HUES48 (cell line): ENCODE data around the gene RPL14.

Source experiments
- H3K27ac ChIP-seq: one replicate; pipeline ENCODE4 v1.7.0; 2013; ENCODE audit warnings: low read depth, low read length, inconsistent platforms
- H3K27me3 ChIP-seq: 2 replicates; pipeline ENCODE4 v1.6.1; 2013; ENCODE audit warnings: mild to moderate bottlenecking, low read length; ENCODE audit not compliant: control insufficient read depth, insufficient read depth
- H3K36me3 ChIP-seq: 2 replicates; pipeline ENCODE4 v1.6.1; 2013; ENCODE audit warnings: low read length; ENCODE audit not compliant: control insufficient read depth, insufficient read depth
- H3K4me1 ChIP-seq: 2 replicates; pipeline ENCODE4 v1.6.1; 2013; ENCODE audit warnings: mild to moderate bottlenecking, low read length; ENCODE audit not compliant: control insufficient read depth, insufficient read depth
- H3K4me3 ChIP-seq: 2 replicates; pipeline ENCODE4 v1.5.1; 2013; ENCODE audit warnings: mild to moderate bottlenecking, low read depth, low read length
- H3K9ac ChIP-seq: 2 replicates; pipeline ENCODE4 v1.6.1; 2013; ENCODE audit warnings: mild to moderate bottlenecking, low read depth, low read length, moderate library complexity
- H3K9me3 ChIP-seq: 2 replicates; pipeline ENCODE4 v1.6.1; 2013; ENCODE audit warnings: low read length; ENCODE audit not compliant: control insufficient read depth, insufficient read depth

RPL14 gene

DNA sequence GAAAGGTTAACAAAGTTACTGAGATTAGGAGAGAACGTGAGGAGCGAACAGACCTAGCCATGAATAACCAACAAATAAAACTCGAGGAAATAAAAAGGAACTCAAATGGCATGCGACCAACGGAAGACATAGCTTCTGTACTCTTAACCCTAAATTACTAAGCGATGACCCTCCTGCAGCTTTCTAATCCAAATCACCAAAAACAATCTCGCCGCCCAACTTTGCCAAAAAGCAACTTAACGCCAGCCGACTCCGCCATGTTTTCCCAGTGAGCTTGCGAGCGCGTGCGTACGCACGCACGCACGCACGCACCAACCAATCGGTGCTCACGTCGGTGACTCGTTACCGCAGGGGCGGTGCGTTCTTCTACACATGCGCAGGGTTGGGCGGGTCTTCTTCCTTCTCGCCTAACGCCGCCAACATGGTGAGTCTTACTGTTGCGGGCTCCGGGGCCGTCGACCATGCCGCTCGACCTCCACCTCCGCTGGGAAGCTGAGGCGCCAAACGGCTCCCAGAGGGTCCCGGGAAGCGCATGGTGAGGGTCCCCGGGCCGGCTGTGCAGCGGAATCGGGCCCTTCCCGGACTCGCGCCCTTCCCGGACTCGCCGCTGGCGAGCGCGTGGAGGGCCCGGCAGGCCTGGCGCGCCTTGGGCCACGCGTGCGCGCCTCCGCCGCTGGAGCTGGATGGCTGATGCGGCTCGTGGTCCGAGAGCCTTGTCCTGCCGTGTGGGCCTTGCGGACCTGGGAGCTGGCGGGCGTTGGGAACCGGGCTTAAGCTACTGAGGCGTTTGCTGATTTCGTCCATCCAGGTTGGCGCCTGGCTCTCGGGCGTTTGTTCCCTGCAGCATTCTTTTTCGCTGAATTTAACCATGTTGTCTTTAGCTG, at the start of gene RPL14:
Gene RPL14 (plus strand): TSS at position 400 of the 884 bp plus-strand sequence. CDS start 133 bp downstream, at position 533.
- Histone ChIP-seq H3K27me3 (no peaks in the 10 kb centered on the region), H3K4me1 (peaks cover 11% of the 10 kb centered on the region; the same call in 1 of the 2 replicates), H3K36me3 (peaks cover 44% of the 10 kb centered on the region), H3K4me3 (peak within 1 kb of the TSS; percentile 87), H3K27ac (peak within 1 kb of the TSS; percentile 87), H3K9me3 (no peaks in the 10 kb centered on the region), H3K9ac (peak within 1 kb of the TSS; percentile 95)

DNA sequence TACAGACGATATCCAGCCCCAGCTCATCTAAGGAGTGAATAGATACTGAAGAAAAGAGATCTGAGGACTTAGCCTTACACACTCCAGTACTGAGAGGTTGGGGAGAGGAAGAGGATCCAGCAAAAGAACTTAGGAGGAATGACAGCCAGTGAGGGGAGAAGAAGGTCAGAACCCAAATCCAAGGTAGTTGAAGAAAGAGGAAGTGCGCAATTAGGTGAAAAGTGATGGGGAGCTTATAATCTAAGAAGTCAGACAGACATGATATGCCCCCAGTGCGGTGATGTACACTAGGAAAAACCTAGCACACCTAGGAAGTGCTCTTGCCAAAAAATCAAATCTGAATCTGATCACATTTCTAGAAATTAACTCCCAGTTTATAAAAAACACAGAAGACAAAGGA, 49.5 kb upstream of the RPL14 start:
- H3K4me1 ChIP-seq, result no peaks in the 10 kb centered on the region
- H3K4me3 ChIP-seq, result no peak overlapping the region
- H3K9ac ChIP-seq, result no peak overlapping the region
- no peaks in the 10 kb centered on the region for H3K27me3 ChIP-seq
- H3K36me3 ChIP-seq, result no peaks in the 10 kb centered on the region
- no peaks in the 10 kb centered on the region for H3K9me3 ChIP-seq
- no peak overlapping the region for H3K27ac ChIP-seq

DNA sequence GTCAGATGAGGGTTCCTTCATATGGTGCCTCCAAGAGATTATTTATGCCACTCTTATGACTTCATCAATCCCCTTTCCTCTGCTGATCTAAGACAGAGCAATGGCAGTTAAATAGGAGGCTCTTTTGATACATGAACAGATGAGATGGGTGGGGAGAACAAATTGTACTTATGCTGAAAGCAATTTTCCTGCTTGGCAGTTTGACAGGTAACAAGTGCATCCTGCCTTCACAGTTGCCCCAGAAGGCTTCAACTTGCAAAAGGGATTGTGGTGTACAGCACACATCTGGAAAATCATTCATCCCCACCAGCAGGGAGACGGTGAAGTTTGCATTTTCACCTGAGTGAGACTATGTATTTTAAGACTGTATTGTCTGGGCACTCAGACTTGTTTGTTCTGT, 42.9 kb upstream of the RPL14 start:
- no peak overlapping the region for H3K4me3 ChIP-seq
- H3K9me3 ChIP-seq, result no peaks in the 10 kb centered on the region

DNA sequence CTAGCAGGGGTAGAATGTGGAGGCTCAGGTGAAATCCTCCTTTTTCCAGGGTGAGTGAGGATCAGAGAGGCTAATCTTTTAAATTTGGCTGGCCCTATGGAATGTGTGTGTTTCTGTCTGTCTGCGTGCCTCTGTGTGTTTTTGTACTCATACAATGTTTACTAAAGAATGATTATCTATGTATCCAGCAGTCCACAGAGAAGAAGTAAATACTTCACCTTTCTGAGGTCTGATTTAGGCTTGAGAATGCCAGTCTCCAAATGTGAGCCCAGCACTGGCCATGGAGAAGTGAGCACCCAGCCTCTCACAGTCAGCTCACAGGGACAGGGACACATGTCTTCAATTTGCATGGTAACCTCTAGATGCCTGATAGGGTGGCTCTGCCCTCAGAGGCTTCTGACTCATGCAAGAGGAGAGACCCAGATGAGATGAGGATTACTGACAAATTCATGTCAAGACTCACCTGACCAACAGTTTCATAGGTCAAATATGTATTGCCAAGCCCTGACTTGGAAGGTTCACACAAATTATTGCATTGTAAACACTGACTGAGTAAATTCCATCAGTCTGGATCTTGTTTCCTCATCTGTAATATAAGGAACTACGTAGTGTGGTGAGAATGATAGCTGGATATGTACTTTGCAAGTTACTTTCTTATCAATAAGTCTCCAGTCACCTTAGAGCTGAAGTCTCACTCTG, 39.1 kb upstream of the RPL14 start:
- Histone ChIP-seq H3K4me1 (no peaks in the 10 kb centered on the region), H3K4me3 (no peak overlapping the region), H3K27me3 (no peaks in the 10 kb centered on the region), H3K9me3 (no peaks in the 10 kb centered on the region), H3K27ac (no peak overlapping the region), H3K9ac (no peak overlapping the region), H3K36me3 (no peaks in the 10 kb centered on the region)

More for the DNA sequence above, 42.9 kb upstream of the RPL14 start:
- Histone ChIP-seq H3K36me3 (no peaks in the 10 kb centered on the region), H3K27ac (no peak overlapping the region), H3K27me3 (no peaks in the 10 kb centered on the region), H3K9ac (no peak overlapping the region), H3K4me1 (no peaks in the 10 kb centered on the region)

DNA sequence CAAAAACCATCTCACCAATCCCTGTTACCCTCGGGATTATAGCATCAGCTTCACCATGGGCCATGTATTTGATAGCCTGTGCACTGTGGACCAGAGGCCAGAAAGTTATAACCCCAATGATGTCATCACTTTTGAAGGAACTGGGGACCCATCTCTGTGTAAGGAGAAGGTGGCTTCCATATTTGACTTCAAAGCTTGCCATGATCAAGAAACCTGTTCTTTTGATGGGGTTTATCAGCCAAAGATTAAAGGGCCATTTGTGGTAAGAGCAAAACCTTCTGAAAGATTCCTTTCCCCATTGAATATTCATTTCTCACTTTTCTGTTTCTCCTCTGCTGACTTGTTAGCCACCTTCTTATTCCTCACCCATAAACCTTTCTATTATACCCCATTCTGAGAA, 34.3 kb upstream of the RPL14 start:
- Histone ChIP-seq H3K9me3 (no peaks in the 10 kb centered on the region), H3K36me3 (no peaks in the 10 kb centered on the region), H3K4me3 (no peak overlapping the region), H3K4me1 (0 out of 2 replicates have a peak, but pooled peaks cover 3% of the 10 kb centered on the region), H3K27me3 (no peaks in the 10 kb centered on the region), H3K9ac (no peak overlapping the region), H3K27ac (no peak overlapping the region)

DNA sequence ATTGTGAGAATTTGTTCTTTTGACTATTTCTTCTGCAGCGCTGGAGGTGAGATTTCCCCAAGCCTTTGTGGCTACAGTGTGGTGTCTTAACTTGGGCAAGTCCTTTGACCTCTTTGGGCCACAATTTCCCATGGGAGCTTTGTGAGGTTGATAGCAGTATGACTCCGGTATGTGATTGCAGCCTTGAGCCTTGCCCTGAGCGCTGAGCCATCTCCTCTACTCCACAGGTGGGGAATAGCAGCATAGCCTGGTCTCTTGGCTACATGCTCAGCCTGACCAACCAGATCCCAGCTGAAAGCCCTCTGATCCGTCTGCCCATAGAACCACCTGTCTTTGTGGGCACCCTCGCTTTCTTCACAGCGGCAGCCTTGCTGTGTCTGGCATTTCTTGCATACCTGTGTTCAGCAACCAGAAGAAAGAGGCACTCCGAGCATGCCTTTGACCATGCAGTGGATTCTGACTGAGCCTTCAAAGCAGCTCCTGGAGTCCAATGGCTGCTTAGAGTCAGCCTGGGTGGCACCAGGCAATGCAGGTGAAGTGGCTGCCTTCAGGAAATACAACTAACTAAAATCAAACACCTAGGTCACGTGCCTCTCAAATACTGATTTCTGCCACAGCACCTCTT, 30.0 kb upstream of the RPL14 start:
- Histone ChIP-seq H3K27me3 (no peaks in the 10 kb centered on the region), H3K9ac (no peak overlapping the region), H3K27ac (no peak overlapping the region), H3K4me1 (peaks cover 11% of the 10 kb centered on the region), H3K4me3 (no peak overlapping the region), H3K36me3 (no peaks in the 10 kb centered on the region), H3K9me3 (no peaks in the 10 kb centered on the region)

DNA sequence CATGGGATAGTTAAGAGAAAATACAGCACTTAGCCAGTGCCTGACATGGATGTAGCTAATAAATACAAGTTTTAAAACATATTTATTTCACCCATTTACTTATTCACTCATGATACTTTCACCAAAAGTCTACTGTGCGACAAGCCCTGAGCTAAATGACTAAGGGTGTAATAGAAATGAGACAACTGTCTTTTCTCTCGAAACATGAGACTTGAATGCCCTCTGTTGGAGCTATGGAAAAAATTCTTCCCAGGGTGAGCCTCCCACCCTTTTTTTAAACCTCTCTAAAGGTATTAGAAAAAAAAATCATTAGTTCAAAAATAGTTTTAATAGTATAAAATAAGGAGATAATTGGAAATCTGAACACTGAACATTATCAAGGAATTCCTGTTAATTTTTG, 24.3 kb upstream of the RPL14 start:
- H3K9ac ChIP-seq, result no peak overlapping the region
- H3K4me3 ChIP-seq, result no peak overlapping the region
- H3K27ac ChIP-seq, result no peak overlapping the region
- H3K36me3 ChIP-seq, result no peaks in the 10 kb centered on the region
- peaks cover 8% of the 10 kb centered on the region for H3K4me1 ChIP-seq
- H3K27me3 ChIP-seq, result no peaks in the 10 kb centered on the region
- H3K9me3 ChIP-seq, result no peaks in the 10 kb centered on the region

DNA sequence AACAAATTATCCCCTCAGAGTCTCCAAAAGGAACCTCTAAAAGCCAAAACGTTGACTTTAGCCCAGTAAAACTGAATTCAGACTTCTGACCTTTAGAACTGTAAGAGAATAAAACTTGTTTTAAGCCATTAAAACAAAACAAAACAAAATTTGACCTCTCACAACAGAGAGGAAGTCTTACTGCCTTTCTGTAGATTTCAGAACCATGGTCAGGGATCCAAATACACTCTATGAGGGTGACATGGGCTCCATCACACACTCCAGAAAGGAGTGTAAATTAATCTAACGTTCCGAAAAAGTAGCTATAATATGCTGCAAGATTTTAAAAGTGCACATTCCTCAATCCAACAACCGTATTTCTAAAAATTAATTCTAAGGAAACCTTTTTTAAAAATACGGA, 19.2 kb upstream of the RPL14 start:
- no peak overlapping the region for H3K4me3 ChIP-seq
- H3K27me3 ChIP-seq, result no peaks in the 10 kb centered on the region
- H3K36me3 ChIP-seq, result no peaks in the 10 kb centered on the region
- H3K9me3 ChIP-seq, result no peaks in the 10 kb centered on the region
- no peaks in the 10 kb centered on the region for H3K4me1 ChIP-seq
- no peak overlapping the region for H3K9ac ChIP-seq
- H3K27ac ChIP-seq, result no peak overlapping the region

DNA sequence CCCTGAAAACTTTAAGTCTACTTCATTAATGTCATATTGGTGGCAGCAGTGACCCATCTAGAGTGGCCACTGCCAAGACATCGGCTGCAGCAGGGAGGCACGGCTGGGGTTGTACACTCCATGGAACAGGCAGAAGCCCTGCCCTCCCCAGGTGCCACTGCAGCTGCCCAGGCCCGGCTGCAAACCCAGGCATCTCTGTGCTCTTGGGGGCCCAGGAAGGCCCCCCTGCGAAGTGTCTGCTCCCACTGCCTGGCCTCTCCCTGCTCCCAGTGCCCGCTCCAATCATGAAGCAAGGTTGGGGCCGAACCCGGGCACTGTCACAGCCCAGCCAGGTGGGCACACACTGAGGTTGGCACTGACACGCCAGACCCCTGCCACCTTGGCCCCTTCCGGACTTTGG, 12.1 kb upstream of the RPL14 start:
- no peaks in the 10 kb centered on the region for H3K9me3 ChIP-seq
- no peaks in the 10 kb centered on the region for H3K36me3 ChIP-seq
- H3K4me3 ChIP-seq, result no peak overlapping the region
- no peak overlapping the region for H3K9ac ChIP-seq
- no peak overlapping the region for H3K27ac ChIP-seq
- H3K27me3 ChIP-seq, result no peaks in the 10 kb centered on the region
- no peaks in the 10 kb centered on the region for H3K4me1 ChIP-seq

DNA sequence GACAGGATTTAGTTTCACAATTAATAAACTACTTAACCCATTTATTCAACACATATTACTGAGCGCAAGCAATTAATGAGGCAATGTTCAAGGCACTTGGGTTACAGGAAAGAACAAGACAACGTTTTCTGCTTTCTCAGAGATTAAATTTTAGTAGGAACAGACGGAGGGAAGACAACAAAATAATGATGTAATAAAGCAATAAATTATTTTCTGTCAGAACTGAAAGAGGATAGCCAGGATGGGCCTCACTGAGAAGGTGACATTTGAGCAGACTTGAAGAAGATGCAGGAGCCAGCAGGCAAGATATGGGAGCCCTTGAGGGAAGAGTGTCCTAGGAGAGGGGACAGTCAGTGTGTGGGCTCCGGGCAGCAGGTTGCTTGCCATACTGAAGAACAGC, 11.3 kb upstream of the RPL14 start:
- Histone ChIP-seq H3K4me3 (no peak overlapping the region), H3K4me1 (no peaks in the 10 kb centered on the region), H3K9me3 (no peaks in the 10 kb centered on the region), H3K27ac (no peak overlapping the region), H3K36me3 (no peaks in the 10 kb centered on the region), H3K9ac (no peak overlapping the region), H3K27me3 (no peaks in the 10 kb centered on the region)

DNA sequence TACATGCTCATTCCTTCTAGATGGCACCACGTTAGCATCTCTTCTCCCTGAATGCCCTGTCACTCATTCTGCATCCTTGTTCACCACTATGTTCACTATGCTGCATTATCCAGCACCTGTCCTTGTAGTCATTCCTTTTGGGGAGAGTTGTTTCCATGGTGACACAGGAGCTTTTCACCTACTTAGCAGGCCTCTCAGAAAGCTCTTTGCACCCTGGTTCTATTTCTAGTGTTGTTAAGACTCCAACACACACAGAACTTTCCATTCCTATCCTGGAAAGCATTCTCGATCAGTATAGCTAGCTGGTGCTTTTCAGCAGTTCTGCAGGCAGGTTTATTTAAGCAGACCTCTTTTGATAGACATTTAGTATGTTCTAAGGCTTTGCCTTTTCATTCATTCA, 6.7 kb upstream of the RPL14 start:
- Histone ChIP-seq H3K9me3 (no peaks in the 10 kb centered on the region), H3K27ac (no peak overlapping the region), H3K4me1 (0 out of 2 replicates have a peak, but pooled peaks cover 2% of the 10 kb centered on the region), H3K4me3 (no peak overlapping the region), H3K36me3 (no peaks in the 10 kb centered on the region), H3K27me3 (no peaks in the 10 kb centered on the region), H3K9ac (no peak overlapping the region)
